ENCODE measurements around the gene VSTM2B.

DNA sequence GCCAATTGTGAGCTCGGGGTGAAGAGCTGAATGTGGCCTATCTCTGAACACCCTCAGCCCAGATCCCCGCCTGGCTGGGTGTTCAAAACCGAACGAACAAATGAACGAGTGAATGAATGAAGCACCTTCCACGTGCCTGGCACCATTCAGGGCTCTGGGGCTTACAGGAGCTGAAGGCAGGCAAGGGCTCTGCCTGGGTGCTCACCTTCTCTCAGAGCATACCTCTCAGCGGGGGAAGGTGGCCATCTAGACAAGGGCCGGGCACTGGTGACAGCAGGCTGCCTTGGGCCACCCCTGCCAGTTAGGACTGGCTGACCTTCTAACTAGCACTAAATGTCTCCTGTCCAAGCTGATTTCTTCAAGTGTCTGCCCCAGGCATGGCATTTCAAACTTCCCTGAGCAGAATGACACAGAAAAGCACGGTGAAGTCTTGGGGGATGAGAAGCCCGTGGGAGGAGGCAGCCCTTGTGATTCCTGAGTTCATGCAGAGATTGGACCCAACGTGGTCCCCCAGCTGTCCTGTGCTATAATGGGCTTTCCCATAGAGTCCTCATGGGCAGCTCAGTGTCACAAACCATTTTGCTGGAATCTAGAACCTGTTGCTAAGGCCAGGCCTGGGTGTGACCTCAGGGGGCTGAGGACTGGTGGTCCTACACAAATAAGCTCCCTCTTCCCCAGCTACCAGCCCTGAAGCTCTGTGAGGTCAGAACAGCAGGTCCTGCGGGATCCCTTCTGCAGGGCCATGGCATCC, 27.9 kb upstream of the VSTM2B start:
- TF ChIP-seq, protein P1, sequence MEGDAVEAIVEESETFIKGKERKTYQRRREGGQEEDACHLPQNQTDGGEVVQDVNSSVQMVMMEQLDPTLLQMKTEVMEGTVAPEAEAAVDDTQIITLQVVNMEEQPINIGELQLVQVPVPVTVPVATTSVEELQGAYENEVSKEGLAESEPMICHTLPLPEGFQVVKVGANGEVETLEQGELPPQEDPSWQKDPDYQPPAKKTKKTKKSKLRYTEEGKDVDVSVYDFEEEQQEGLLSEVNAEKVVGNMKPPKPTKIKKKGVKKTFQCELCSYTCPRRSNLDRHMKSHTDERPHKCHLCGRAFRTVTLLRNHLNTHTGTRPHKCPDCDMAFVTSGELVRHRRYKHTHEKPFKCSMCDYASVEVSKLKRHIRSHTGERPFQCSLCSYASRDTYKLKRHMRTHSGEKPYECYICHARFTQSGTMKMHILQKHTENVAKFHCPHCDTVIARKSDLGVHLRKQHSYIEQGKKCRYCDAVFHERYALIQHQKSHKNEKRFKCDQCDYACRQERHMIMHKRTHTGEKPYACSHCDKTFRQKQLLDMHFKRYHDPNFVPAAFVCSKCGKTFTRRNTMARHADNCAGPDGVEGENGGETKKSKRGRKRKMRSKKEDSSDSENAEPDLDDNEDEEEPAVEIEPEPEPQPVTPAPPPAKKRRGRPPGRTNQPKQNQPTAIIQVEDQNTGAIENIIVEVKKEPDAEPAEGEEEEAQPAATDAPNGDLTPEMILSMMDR (conservative IDR thresholded peaks at IDR 0.05; ENCODE audit: low read depth, low read length), result no peak
- TF ChIP-seq FOS (IDR thresholded peaks at IDR 0.05; ENCODE audit: low read depth, low read length) (no peak), POLR2A (IDR thresholded peaks at IDR 0.05; ENCODE audit: low read depth, low read length) (no peak)

All from IMR-90 (cell line).